IMR-90 (cell line): ENCODE measurements around the gene RAVER1.

Source experiments
- CEBPB ChIP-seq: IDR thresholded peaks from 2 replicates; pipeline ENCODE4 v1.6.1; 2012; ENCODE audit warnings: low read depth, low read length, improper control_type of control experiment
- CHD1 ChIP-seq: IDR thresholded peaks from 2 replicates; pipeline ENCODE4 v1.6.1; 2012; ENCODE audit warnings: low read depth, low read length, improper control_type of control experiment
- FOS ChIP-seq: fragments of 150-350 bp; IDR thresholded peaks from 2 replicates; pipeline ENCODE4 v1.6.1; 2016; ENCODE audit warnings: low read depth, low read length
- MAFK ChIP-seq: IDR thresholded peaks from 2 replicates; pipeline ENCODE4 v1.6.1; 2012; ENCODE audit warnings: low read depth, low read length, improper control_type of control experiment
- NFE2L2 ChIP-seq: fragments of 150-350 bp; IDR thresholded peaks from 2 replicates; pipeline ENCODE4 v1.6.1; 2016; ENCODE audit warnings: low read depth, mild to moderate bottlenecking, low read length
- POLR2A ChIP-seq: IDR thresholded peaks from 2 replicates; pipeline ENCODE4 v1.6.1; 2012; ENCODE audit warnings: mild to moderate bottlenecking, low read depth, low read length
- RAD21 ChIP-seq: IDR thresholded peaks from 2 replicates; pipeline ENCODE4 v1.6.1; 2012; ENCODE audit warnings: low read length, improper control_type of control experiment
- TF ChIP-seq, protein P1 (sequence below): conservative IDR thresholded peaks from 2 replicates; pipeline ENCODE4 v1.5.1; 2012; ENCODE audit warnings: mild to moderate bottlenecking, low read depth, low read length, improper control_type of control experiment
- TF ChIP-seq, protein P2 (sequence below): fragments of 150-350 bp; IDR thresholded peaks from 2 replicates; pipeline ENCODE4 v1.6.1; 2017; ENCODE audit warnings: mild to moderate bottlenecking, antibody characterized with exemption, low read length, low read depth
- TF ChIP-seq, protein P3 (sequence below): fragments of 150-350 bp; IDR thresholded peaks from 2 replicates; pipeline ENCODE4 v1.6.1; 2016; ENCODE audit warnings: low read depth, mild to moderate bottlenecking, low read length, moderate library complexity, borderline replicate concordance

DNA sequence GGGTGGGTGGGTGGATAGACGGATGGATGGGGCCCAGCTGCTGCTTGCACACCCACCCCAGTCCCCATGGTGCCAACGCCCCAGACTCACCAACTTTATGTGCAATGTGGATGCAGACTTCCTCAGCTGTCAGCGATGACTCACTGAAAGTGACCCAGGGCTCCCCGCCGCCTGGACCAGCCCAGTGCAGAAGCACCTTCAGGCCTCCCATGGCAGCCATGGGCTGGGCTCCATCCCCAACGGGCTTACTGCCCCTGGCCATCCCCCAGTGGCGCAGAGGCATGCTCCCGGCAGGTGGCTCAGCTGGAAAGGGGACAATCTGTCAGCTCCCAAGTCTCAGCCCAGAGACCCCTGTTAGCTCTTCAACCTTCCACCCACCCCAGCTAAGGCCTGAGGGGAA is 44.8 kb upstream of the RAVER1 start:
- TF ChIP-seq, protein P1, sequence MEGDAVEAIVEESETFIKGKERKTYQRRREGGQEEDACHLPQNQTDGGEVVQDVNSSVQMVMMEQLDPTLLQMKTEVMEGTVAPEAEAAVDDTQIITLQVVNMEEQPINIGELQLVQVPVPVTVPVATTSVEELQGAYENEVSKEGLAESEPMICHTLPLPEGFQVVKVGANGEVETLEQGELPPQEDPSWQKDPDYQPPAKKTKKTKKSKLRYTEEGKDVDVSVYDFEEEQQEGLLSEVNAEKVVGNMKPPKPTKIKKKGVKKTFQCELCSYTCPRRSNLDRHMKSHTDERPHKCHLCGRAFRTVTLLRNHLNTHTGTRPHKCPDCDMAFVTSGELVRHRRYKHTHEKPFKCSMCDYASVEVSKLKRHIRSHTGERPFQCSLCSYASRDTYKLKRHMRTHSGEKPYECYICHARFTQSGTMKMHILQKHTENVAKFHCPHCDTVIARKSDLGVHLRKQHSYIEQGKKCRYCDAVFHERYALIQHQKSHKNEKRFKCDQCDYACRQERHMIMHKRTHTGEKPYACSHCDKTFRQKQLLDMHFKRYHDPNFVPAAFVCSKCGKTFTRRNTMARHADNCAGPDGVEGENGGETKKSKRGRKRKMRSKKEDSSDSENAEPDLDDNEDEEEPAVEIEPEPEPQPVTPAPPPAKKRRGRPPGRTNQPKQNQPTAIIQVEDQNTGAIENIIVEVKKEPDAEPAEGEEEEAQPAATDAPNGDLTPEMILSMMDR = no peak
- TF ChIP-seq RAD21 (no peak), POLR2A (no peak), MAFK (no peak), FOS (no peak), CHD1 (no peak), CEBPB (no peak), NFE2L2 (no peak)
- TF ChIP-seq, protein P2, sequence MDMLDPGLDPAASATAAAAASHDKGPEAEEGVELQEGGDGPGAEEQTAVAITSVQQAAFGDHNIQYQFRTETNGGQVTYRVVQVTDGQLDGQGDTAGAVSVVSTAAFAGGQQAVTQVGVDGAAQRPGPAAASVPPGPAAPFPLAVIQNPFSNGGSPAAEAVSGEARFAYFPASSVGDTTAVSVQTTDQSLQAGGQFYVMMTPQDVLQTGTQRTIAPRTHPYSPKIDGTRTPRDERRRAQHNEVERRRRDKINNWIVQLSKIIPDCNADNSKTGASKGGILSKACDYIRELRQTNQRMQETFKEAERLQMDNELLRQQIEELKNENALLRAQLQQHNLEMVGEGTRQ = no peak
- TF ChIP-seq, protein P3, sequence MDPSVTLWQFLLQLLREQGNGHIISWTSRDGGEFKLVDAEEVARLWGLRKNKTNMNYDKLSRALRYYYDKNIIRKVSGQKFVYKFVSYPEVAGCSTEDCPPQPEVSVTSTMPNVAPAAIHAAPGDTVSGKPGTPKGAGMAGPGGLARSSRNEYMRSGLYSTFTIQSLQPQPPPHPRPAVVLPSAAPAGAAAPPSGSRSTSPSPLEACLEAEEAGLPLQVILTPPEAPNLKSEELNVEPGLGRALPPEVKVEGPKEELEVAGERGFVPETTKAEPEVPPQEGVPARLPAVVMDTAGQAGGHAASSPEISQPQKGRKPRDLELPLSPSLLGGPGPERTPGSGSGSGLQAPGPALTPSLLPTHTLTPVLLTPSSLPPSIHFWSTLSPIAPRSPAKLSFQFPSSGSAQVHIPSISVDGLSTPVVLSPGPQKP = no peak
